Ectodermal cell (in vitro differentiated cells): ENCODE data around the gene PEX5L.

ENCODE experiments used
- H3K27ac ChIP-seq: 2 replicates; pipeline ENCODE4 v1.7.0; 2013; ENCODE audit warnings: mild to moderate bottlenecking, low read depth, low read length; ENCODE audit not compliant: insufficient read depth, poor library complexity, severe bottlenecking
- H3K27me3 ChIP-seq: 2 replicates; pipeline ENCODE4 v1.7.0; 2013; ENCODE audit warnings: mild to moderate bottlenecking, low read length; ENCODE audit not compliant: insufficient read depth, control insufficient read depth, poor library complexity, severe bottlenecking
- H3K36me3 ChIP-seq: one replicate; pipeline ENCODE4 v1.7.0; 2013; ENCODE audit warnings: low read length; ENCODE audit not compliant: control insufficient read depth, insufficient read depth
- H3K4me1 ChIP-seq: one replicate; pipeline ENCODE4 v1.7.0; 2013; ENCODE audit warnings: low read length; ENCODE audit not compliant: control insufficient read depth, insufficient read depth
- H3K4me3 ChIP-seq: 2 replicates; pipeline ENCODE4 v1.7.0; 2013; ENCODE audit warnings: low read depth, low read length, control low read depth; ENCODE audit not compliant: insufficient read depth
- H3K9me3 ChIP-seq: 2 replicates; pipeline ENCODE4 v1.7.0; 2013; ENCODE audit warnings: mild to moderate bottlenecking, low read length, moderate library complexity; ENCODE audit not compliant: control insufficient read depth
- WGBS, 2 experiments: methylation state at CpG; one replicate each; pipeline ENCODE4 v1.1.7; 2013; ENCODE audit warnings: missing lambda C conversion rate in 2 of 2; 5-methylcytosine and 5-hydroxymethylcytosine counted together

Gene PEX5L

GRCh38 chr3:179973931-179974361 is 62.8 kb downstream of the PEX5L start:
- H3K9me3 ChIP-seq = no peaks in the 10 kb centered on the region
- no peak overlapping the region for H3K27ac ChIP-seq
- H3K4me1 ChIP-seq = peaks cover 7% of the 10 kb centered on the region
- no peaks in the 10 kb centered on the region for H3K27me3 ChIP-seq
- H3K36me3 ChIP-seq = no peaks in the 10 kb centered on the region
- no peak overlapping the region for H3K4me3 ChIP-seq
- WGBS, 2 experiments = 17 to 18% methylated on average over 4 of the region's 4 CpGs

- Histone ChIP-seq H3K27me3 (no peaks in the 10 kb centered on the region), H3K9me3 (no peaks in the 10 kb centered on the region)
- 88% methylated on average over 2 of the region's 2 CpGs for WGBS, 2 experiments
Observed at GRCh38 chr3:179972881-179973423, 63.8 kb downstream of the PEX5L start.

GRCh38 chr3:179971280-179971679 is 65.5 kb downstream of the PEX5L start:
- no peak overlapping the region for H3K4me3 ChIP-seq
- H3K36me3 ChIP-seq = no peaks in the 10 kb centered on the region
- H3K9me3 ChIP-seq = no peaks in the 10 kb centered on the region
- WGBS, 2 experiments = 89 to 90% methylated on average over 1 to 3 of the region's 3 CpGs
- H3K27ac ChIP-seq = no peak overlapping the region
- H3K27me3 ChIP-seq = no peaks in the 10 kb centered on the region
- peaks cover 7% of the 10 kb centered on the region for H3K4me1 ChIP-seq

More at GRCh38 chr3:179972881-179973423, 63.8 kb downstream of the PEX5L start:
- Histone ChIP-seq H3K27ac (no peak overlapping the region), H3K4me3 (no peak overlapping the region), H3K36me3 (no peaks in the 10 kb centered on the region), H3K4me1 (peaks cover 7% of the 10 kb centered on the region)

GRCh38 chr3:179970746-179971145 is 66.0 kb downstream of the PEX5L start:
- no peaks in the 10 kb centered on the region for H3K36me3 ChIP-seq
- H3K27ac ChIP-seq = no peak overlapping the region
- H3K4me1 ChIP-seq = peaks cover 7% of the 10 kb centered on the region
- no peaks in the 10 kb centered on the region for H3K9me3 ChIP-seq
- no peaks in the 10 kb centered on the region for H3K27me3 ChIP-seq
- 93 to 100% methylated on average over 2 of the region's 2 CpGs for WGBS, 2 experiments
- no peak overlapping the region for H3K4me3 ChIP-seq

- Histone ChIP-seq H3K27me3 (no peaks in the 10 kb centered on the region), H3K27ac (no peak overlapping the region), H3K4me1 (peaks cover 7% of the 10 kb centered on the region), H3K9me3 (no peaks in the 10 kb centered on the region), H3K4me3 (no peak overlapping the region), H3K36me3 (no peaks in the 10 kb centered on the region)
- 89 to 92% methylated on average over 2 of the region's 2 CpGs for WGBS, 2 experiments
Observed at GRCh38 chr3:179969525-179969924, 67.2 kb downstream of the PEX5L start.

- no peaks in the 10 kb centered on the region for H3K9me3 ChIP-seq
- no peak overlapping the region for H3K27ac ChIP-seq
- H3K27me3 ChIP-seq = no peaks in the 10 kb centered on the region
- no peaks in the 10 kb centered on the region for H3K36me3 ChIP-seq
- 69 to 71% methylated on average over 4 of the region's 4 CpGs for WGBS, 2 experiments
- no peak overlapping the region for H3K4me3 ChIP-seq
- H3K4me1 ChIP-seq = no peaks in the 10 kb centered on the region
Observed at GRCh38 chr3:179967622-179968021, 69.1 kb downstream of the PEX5L start.

- Histone ChIP-seq H3K36me3 (no peaks in the 10 kb centered on the region), H3K27ac (no peak overlapping the region), H3K9me3 (no peaks in the 10 kb centered on the region), H3K27me3 (no peaks in the 10 kb centered on the region), H3K4me1 (no peaks in the 10 kb centered on the region), H3K4me3 (no peak overlapping the region)
- WGBS, 2 experiments = 36 to 50% methylated on average over 2 to 3 of the region's 3 CpGs
Observed at GRCh38 chr3:179964890-179965289, 71.8 kb downstream of the PEX5L start.

- no peaks in the 10 kb centered on the region for H3K4me1 ChIP-seq
- 90 to 100% methylated on average over 1 of the region's 1 CpG for WGBS, 2 experiments
- no peaks in the 10 kb centered on the region for H3K36me3 ChIP-seq
- no peak overlapping the region for H3K4me3 ChIP-seq
- no peaks in the 10 kb centered on the region for H3K9me3 ChIP-seq
- no peak overlapping the region for H3K27ac ChIP-seq
- H3K27me3 ChIP-seq = no peaks in the 10 kb centered on the region
Observed at GRCh38 chr3:179962629-179963387, 73.9 kb downstream of the PEX5L start.

- Histone ChIP-seq H3K9me3 (no peaks in the 10 kb centered on the region), H3K4me3 (no peak overlapping the region), H3K36me3 (no peaks in the 10 kb centered on the region), H3K4me1 (no peaks in the 10 kb centered on the region), H3K27me3 (no peaks in the 10 kb centered on the region), H3K27ac (no peak overlapping the region)
- 89 to 90% methylated on average over 5 of the region's 5 CpGs for WGBS, 2 experiments
Observed at GRCh38 chr3:179961703-179962078, 75.0 kb downstream of the PEX5L start.

GRCh38 chr3:179961071-179961702 is 75.5 kb downstream of the PEX5L start:
- no peaks in the 10 kb centered on the region for H3K4me1 ChIP-seq
- no peak overlapping the region for H3K27ac ChIP-seq
- H3K36me3 ChIP-seq = no peaks in the 10 kb centered on the region
- 94% methylated on average over 5 to 6 of the region's 6 CpGs for WGBS, 2 experiments
- no peak overlapping the region for H3K4me3 ChIP-seq
- H3K27me3 ChIP-seq = no peaks in the 10 kb centered on the region
- no peaks in the 10 kb centered on the region for H3K9me3 ChIP-seq
